ENCODE data around the gene NAGA.

NAGA gene

DNA sequence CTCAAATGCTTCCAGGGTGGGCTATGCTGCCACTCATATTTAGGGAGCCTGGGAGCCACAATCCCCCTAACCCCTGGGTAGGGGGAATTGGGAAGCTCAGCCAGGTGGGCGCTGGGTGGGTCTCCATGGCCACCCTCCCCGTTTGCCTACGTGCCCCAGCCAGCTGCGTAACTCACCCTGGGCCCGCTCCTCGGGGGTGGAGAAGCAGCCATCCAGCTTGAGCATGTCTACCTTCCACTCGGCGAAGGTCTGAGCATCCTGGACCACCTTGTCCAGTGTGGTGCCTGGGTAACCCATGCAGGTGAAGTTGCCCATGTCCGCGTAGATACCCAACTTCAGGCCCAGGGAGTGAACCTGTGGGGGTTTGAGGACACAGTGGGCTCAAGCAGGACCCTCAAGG is 3.7 kb downstream of the NAGA start:
- TF ChIP-seq EGR1 (IDR thresholded peaks at IDR 0.05) = no peak
- no peak for TF ChIP-seq CREB1 (IDR thresholded peaks at IDR 0.05; ENCODE audit: low read depth)
- TF ChIP-seq RAD21 (IDR thresholded peaks at IDR 0.05; ENCODE audit: low read depth) = no peak
- no peak for TF ChIP-seq TEAD4 (IDR thresholded peaks at IDR 0.05)
- TF ChIP-seq, protein P1, sequence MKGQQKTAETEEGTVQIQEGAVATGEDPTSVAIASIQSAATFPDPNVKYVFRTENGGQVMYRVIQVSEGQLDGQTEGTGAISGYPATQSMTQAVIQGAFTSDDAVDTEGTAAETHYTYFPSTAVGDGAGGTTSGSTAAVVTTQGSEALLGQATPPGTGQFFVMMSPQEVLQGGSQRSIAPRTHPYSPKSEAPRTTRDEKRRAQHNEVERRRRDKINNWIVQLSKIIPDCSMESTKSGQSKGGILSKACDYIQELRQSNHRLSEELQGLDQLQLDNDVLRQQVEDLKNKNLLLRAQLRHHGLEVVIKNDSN (IDR thresholded peaks at IDR 0.05) = no peak
- no peak for TF ChIP-seq YY1 (IDR thresholded peaks at IDR 0.05; ENCODE audit: low read depth)
- TF ChIP-seq FOXM1 (IDR thresholded peaks at IDR 0.05; ENCODE audit: borderline replicate concordance, low read depth) = no peak
- no peak for TF ChIP-seq TAF1 (IDR thresholded peaks at IDR 0.05; ENCODE audit: low read depth)
- no peak for TF ChIP-seq NFIC (IDR thresholded peaks at IDR 0.05)
- TF ChIP-seq, protein P2, sequence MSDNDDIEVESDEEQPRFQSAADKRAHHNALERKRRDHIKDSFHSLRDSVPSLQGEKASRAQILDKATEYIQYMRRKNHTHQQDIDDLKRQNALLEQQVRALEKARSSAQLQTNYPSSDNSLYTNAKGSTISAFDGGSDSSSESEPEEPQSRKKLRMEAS (IDR thresholded peaks at IDR 0.05) = no peak
- TF ChIP-seq, protein P3, sequence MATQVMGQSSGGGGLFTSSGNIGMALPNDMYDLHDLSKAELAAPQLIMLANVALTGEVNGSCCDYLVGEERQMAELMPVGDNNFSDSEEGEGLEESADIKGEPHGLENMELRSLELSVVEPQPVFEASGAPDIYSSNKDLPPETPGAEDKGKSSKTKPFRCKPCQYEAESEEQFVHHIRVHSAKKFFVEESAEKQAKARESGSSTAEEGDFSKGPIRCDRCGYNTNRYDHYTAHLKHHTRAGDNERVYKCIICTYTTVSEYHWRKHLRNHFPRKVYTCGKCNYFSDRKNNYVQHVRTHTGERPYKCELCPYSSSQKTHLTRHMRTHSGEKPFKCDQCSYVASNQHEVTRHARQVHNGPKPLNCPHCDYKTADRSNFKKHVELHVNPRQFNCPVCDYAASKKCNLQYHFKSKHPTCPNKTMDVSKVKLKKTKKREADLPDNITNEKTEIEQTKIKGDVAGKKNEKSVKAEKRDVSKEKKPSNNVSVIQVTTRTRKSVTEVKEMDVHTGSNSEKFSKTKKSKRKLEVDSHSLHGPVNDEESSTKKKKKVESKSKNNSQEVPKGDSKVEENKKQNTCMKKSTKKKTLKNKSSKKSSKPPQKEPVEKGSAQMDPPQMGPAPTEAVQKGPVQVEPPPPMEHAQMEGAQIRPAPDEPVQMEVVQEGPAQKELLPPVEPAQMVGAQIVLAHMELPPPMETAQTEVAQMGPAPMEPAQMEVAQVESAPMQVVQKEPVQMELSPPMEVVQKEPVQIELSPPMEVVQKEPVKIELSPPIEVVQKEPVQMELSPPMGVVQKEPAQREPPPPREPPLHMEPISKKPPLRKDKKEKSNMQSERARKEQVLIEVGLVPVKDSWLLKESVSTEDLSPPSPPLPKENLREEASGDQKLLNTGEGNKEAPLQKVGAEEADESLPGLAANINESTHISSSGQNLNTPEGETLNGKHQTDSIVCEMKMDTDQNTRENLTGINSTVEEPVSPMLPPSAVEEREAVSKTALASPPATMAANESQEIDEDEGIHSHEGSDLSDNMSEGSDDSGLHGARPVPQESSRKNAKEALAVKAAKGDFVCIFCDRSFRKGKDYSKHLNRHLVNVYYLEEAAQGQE (IDR thresholded peaks at IDR 0.05; ENCODE audit: low read depth) = no peak
- no peak for TF ChIP-seq TCF12 (IDR thresholded peaks at IDR 0.05; ENCODE audit: low read depth)
- TF ChIP-seq CEBPB (IDR thresholded peaks at IDR 0.05) = no peak
- TF ChIP-seq EP300 (IDR thresholded peaks at IDR 0.05; ENCODE audit: borderline replicate concordance) = no peak

DNA sequence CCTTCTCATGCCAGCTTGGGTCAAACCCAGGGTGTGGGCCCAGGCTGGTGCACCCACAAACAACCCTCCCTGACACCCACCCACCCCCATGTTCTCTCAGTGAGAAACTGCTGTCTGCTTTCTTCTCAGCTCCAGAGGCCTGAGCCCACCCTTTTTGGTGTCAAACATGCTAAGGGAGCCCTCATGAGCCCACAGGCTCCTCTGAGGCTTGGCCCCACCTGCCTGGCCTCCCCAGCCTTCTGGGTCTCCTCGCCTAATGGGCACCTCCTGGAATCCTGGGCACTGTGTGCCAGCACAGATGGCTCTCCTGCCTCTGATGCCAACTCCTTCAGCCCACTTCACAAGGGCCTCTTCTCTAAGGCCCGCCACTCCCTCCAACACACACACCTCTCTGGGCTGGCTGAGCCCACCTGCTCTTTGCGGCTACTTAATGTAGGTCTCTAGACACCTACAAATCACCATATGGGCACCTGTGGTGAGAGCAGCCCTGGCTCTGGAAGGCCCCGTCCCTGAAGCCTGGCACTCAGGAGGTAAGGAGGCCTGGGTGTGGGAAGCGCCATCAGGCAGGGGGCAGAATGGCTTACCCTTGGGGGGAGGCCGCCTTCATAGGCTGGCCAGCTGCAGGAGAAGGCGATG is 4.4 kb downstream of the NAGA start:
- TF ChIP-seq FOXM1 (IDR thresholded peaks at IDR 0.05; ENCODE audit: borderline replicate concordance, low read depth) (no peak), CEBPB (IDR thresholded peaks at IDR 0.05) (no peak), ZBTB7A (IDR thresholded peaks at IDR 0.05; ENCODE audit: low read depth) (no peak), YY1 (IDR thresholded peaks at IDR 0.05; ENCODE audit: low read depth) (no peak), TAF1 (IDR thresholded peaks at IDR 0.05; ENCODE audit: low read depth) (no peak), NFIC (IDR thresholded peaks at IDR 0.05) (no peak)
- TF ChIP-seq, protein P2 (IDR thresholded peaks at IDR 0.05) = no peak

DNA sequence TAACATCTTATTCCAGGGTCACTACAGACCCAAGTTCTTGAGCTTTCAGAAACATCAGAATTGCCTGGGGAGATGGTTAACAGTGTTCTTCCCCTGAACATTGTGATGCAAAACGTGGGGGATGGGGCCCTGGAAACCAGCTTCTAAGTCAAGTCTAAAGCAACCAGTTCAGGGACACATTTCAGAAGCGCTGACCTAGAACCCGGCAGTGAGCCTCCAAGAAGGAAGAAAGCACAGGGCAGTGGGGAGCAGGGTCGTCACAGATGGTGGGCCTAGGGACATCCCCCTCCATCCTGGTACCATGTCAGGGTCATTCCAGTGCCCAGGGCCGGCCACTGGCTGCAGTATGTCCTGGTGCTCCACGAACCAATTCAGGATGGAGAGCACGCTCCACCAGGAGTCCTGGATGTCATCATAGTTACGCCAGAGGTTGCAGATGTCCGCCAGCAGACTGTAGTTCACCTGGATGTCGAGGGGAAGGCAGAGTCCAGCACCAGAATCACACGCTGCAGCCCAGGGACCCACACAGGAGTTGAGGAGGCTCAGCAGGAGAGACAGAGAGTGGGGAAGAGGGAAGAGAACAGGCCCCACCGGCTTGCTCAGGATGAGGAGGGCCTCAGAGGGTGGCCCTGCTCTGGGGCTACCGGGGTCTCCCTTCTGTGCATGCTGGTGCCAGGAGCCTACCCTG is 5.0 kb downstream of the NAGA start:
- no peak for TF ChIP-seq ZBTB7A (IDR thresholded peaks at IDR 0.05; ENCODE audit: low read depth)
- TF ChIP-seq, protein P1 (IDR thresholded peaks at IDR 0.05) = no peak
- TF ChIP-seq, protein P3 (IDR thresholded peaks at IDR 0.05; ENCODE audit: low read depth) = no peak
- TF ChIP-seq TEAD4 (IDR thresholded peaks at IDR 0.05) = no peak
- TF ChIP-seq, protein P2 (IDR thresholded peaks at IDR 0.05) = no peak
- no peak for TF ChIP-seq FOXM1 (IDR thresholded peaks at IDR 0.05; ENCODE audit: borderline replicate concordance, low read depth)

DNA sequence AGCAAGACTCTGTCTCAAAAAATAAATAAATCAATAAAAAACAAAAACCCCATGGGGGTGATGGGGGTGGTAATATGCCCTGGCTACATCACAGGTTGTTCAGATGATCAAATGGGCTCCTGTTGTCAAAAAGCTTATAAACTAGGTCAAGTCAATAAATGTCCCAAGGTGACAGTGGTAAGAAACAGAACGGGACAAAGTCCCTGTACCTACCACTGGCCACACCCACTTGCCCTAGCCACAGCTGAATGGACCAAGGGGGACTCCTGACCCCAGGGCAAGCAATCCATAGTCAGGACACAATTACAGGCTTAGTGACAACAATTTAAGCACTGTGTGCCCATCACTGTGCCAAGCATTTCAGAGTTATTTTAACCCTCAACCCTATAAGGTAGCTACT is 6.0 kb downstream of the NAGA start:
- TF ChIP-seq ZBTB7A (IDR thresholded peaks at IDR 0.05; ENCODE audit: low read depth) (no peak), TEAD4 (IDR thresholded peaks at IDR 0.05) (no peak), EP300 (IDR thresholded peaks at IDR 0.05; ENCODE audit: borderline replicate concordance) (no peak), YY1 (IDR thresholded peaks at IDR 0.05; ENCODE audit: low read depth) (no peak), TCF12 (IDR thresholded peaks at IDR 0.05; ENCODE audit: low read depth) (no peak), CREB1 (IDR thresholded peaks at IDR 0.05; ENCODE audit: low read depth) (no peak), TAF1 (IDR thresholded peaks at IDR 0.05; ENCODE audit: low read depth) (no peak), NFIC (IDR thresholded peaks at IDR 0.05) (no peak), FOXM1 (IDR thresholded peaks at IDR 0.05; ENCODE audit: borderline replicate concordance, low read depth) (no peak), CEBPB (IDR thresholded peaks at IDR 0.05) (no peak), EGR1 (IDR thresholded peaks at IDR 0.05) (no peak), RAD21 (IDR thresholded peaks at IDR 0.05; ENCODE audit: low read depth) (no peak)
- TF ChIP-seq, protein P1 (IDR thresholded peaks at IDR 0.05) = no peak
- TF ChIP-seq, protein P2 (IDR thresholded peaks at IDR 0.05) = no peak
- TF ChIP-seq, protein P3 (IDR thresholded peaks at IDR 0.05; ENCODE audit: low read depth) = no peak

Data from Ishikawa (cell line).